ENCODE measurements around the gene JPH2.
A peak's percentile ranks its signal among the peaks of the same experiment; 100 is the strongest.

The JPH2 gene

GRCh38 chr20:44075191-44075949 lies 111.6 kb downstream of the JPH2 start:
- DNase-seq (ENCODE audit: low read depth), result no peak

GRCh38 chr20:44074252-44075151 lies 112.5 kb downstream of the JPH2 start:
- DNase-seq (ENCODE audit: low read depth), result no peak

- no peak for DNase-seq (ENCODE audit: low read depth)
Measured at GRCh38 chr20:44073675-44074071, 113.3 kb downstream of the JPH2 start.

- no peak for DNase-seq (ENCODE audit: low read depth)
Measured at GRCh38 chr20:44073011-44073674, 113.8 kb downstream of the JPH2 start.

- no peak for DNase-seq (ENCODE audit: low read depth)
Measured at GRCh38 chr20:44072384-44072783, 114.6 kb downstream of the JPH2 start.

- DNase-seq (ENCODE audit: low read depth), result no peak
Measured at GRCh38 chr20:44071526-44072111, 115.4 kb downstream of the JPH2 start.

GRCh38 chr20:44071057-44071456 lies 115.9 kb downstream of the JPH2 start:
- DNase-seq (ENCODE audit: low read depth), result no peak

GRCh38 chr20:44070139-44070900 lies 116.7 kb downstream of the JPH2 start:
- DNase-seq (ENCODE audit: low read depth), result no peak

GRCh38 chr20:44069203-44070011 lies 117.6 kb downstream of the JPH2 start:
- DNase-seq (ENCODE audit: low read depth), result peak; percentile 22

GRCh38 chr20:44068316-44069201 lies 118.4 kb downstream of the JPH2 start:
- no peak for DNase-seq (ENCODE audit: low read depth)

- no peak for DNase-seq (ENCODE audit: low read depth)
Measured at GRCh38 chr20:44067650-44068081, 119.3 kb downstream of the JPH2 start.

GRCh38 chr20:44066645-44067606 lies 120.1 kb downstream of the JPH2 start:
- no peak for DNase-seq (ENCODE audit: low read depth)

- no peak for DNase-seq (ENCODE audit: low read depth)
Measured at GRCh38 chr20:44065401-44066340, 121.3 kb downstream of the JPH2 start.

GRCh38 chr20:44064501-44065400 lies 122.2 kb downstream of the JPH2 start:
- no peak for DNase-seq (ENCODE audit: low read depth)
